GDM1 (cell line): Measurements from ENCODE around the gene PTGER3.

Experiments used
- DNase-seq: peaks from one replicate; lab custom pipeline; 2025; lab: John Stamatoyannopoulos, UW

The PTGER3 gene

DNA sequence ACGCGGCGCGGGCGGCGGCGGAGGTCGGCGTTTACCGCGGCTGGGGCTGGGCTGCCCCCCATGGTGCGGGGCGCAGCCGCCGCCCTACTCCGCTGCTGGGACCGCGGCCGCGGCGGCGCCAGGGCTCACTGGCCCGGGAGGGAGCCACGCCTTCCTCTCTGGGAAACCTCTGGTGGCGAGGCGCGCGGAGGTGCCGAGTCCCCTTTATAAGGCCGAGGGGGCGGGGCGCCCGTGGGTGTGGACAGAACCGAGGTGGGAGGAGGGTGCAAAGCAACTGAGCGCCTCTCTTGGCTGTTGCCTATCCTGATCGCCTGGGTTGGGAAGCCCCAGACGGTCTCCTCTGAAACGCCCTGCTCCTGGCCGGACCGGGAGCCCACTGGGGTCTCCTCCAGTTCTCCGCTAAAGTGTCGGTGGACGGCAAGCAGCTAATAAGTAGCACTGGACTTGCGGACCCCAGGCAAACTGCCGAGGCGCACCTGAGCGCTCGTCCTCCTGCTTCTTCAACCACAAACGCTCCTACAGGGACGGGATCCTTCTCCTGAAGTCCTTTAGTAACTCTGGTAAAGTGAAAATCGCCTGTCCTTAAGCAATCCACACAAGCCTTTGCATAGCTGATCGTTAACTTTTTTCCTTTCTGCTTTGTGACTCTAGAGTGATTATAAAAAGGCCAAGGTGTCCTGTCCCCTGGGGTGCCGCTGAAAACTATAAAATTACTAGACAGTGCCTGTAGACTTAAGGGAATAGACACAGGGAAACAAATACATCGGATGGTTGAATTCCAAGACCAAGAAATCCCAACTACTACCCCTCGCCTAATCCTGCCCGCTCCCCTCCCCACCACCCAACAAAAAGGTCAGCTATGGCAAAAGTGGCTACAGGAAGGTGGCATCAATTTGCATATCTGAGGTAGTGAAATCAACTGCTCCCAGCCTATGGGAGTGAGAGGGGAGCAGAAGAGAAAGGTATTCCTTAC lies at the start of gene PTGER3:
TSS of gene PTGER3 (minus strand) at position 182 of the 973 bp plus-strand sequence. CDS start 239 bp downstream, outside the sequence.
- DNase-seq, result no peak

DNA sequence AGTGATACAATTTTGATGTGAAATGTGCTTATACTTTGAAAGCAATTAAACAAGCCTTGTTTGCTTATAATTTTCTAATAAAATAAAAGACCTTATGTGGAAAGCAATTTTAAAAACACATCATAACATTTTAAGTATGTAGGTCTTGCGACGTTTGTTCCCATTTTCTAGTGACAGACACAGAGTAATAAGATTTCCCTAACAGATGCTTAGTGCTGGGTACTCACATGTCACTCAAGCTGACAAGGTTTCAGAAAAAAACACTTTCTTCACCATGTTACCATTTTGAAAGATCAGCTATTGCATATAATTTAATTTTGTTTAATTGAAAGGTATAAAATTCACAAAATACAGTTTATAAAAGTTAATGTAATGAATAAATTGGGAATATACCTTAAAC lies 47.3 kb upstream of the PTGER3 start:
- no peak for DNase-seq

DNA sequence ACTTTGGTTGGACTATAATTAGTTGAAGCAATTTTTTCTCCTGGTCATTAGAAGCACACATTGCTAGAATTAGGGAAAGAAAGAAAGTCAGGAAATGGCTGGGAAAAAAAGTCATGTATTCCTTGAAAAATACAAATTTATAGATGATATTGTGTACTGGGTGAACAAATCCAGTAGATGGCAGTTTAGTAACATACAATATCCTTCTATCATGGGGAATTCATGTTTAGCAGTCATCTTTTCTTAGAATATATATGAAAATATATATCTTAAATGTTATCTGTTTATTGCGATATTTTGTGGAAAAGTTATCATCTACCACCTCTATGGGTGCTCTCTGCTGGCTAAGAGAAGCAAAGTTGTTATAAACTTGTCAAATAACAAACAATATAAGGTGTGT lies 46.3 kb upstream of the PTGER3 start:
- DNase-seq, result no peak

DNA sequence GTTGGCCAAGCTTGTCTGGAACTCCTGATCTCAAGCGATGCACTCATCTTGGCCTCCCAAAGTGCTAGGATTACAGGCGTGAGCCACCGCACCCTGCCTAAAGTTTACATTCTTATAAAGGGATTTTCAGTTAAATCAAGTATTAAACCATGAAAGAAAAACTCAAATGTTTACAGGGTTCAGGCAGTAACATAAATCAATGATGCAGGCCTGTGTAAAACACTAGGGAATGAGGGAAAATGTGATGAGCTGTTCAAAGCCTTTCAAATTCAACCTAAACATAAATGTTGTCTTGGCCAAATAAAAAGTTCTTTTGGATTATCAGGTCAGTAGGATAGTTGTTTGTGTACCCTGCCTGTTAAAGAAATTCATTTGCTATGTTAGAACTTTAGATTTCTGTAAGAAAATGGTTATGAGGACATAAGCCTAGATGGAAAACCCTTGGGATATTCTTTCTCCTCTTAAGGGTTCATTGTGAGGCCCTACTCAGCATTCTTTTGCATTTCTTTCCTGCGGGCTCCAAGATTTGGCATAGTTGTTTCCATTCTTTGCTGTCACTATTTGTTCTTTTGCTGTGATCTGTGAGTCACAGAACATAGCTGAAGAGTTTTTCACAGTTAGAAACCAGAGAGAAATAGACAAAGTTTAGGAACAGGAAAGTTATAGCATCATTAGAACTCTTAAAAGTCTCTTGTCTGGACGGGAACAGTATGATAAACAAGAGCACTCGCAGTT lies 42.1 kb upstream of the PTGER3 start:
- DNase-seq, result no peak

DNA sequence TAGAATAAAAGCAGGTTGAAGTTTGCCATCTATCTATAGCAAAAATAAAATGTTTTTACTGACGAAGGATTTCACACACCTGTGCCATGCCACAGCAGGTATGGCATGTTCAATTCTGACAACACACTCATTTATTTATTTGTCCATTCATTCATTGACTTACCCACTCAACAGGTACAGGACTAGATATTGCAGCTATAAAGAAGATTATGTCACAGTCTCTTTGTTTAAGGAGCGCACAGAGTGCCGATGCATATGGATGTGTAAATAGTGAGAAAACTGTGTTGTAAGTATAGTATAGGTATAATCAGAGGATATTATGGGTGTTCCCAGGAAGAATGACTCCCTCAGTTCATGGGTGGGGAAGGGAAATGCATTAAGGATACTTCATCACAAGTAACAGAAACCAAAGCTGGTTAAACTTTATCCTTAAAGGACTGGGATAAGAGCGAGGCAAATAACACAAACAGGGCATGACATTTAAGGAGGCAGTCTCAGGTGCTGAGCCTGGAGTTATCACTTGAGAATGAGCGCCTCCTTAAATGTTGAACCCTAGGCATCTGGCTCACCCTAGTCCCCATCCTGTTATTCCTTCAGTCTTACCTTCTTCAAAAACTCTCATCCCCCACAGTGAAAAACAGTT lies 41.1 kb upstream of the PTGER3 start:
- no peak for DNase-seq

DNA sequence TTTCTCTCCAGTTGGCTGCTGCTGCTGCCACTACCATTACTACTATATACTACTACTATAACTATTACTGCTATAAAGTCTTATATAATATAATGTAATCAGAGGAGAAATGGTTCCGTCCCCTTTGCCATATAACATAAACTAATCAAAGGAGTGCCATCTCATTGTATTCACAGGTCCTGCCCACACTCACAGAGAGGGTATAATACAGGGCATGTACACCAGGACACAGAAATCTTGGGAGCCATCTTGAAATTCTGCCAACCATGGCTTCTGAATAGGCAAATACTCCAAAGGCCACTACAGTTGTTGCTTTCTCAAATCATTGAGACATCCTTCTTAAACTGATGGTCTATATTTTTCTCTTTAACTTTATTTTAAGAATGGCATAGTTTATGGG lies 40.1 kb upstream of the PTGER3 start:
- no peak for DNase-seq

DNA sequence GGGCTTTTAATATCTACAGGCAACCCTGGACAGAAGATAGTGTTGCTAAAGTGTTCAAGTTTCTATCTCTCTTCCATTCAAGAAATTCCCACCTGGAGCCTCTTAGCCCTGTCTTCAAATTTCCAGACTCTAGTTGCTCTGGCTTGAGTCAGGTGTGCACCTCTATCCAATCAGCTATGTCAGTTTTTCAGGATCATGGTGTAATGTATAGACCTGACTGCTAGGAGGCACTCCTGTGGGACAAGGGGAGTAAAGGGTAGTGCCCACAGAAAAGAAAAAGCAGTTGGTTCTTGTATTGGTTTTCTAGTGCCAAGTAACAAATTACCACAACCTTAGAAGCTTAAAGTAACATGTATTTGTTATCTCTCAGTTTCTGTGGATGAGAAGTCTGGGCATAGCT lies 39.4 kb upstream of the PTGER3 start:
- DNase-seq, result no peak

DNA sequence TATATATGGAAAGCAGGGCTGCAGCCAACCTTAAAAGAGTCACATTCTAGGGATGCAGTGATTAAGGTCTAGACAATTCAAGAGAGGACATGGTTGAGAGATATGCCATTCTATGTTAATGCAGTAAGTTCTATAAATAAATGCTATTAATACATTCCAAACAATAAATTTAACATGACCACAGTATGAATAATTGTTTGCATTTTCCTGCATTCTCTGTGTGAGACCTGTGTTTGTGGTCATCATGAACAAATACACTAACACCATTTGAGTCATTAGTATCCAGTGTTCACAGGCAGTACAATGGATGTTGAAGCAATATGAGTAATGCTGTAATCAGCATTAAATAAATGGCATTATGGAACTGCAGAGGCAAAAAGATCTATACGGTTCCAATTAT lies 38.7 kb upstream of the PTGER3 start:
- DNase-seq, result no peak

DNA sequence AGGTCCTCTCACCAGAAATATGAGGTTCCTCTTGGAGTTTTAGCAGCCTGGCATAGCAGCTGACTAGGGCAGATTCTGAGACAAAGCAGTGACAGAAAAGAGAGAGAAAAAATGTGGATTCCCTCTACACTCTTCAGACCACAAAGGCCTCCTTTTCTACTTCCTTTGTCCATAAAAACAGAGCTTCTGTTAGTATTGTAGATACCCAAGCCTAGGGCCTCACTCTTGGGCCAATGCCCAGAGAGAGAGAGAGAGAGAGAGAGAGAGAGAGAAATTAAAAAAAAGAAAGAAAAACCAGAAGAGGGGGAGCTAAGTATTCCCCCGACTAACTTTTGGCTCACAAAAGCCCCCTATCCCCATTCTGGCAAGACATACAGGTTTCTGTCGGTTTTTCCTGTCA lies 35.7 kb upstream of the PTGER3 start:
- no peak for DNase-seq

DNA sequence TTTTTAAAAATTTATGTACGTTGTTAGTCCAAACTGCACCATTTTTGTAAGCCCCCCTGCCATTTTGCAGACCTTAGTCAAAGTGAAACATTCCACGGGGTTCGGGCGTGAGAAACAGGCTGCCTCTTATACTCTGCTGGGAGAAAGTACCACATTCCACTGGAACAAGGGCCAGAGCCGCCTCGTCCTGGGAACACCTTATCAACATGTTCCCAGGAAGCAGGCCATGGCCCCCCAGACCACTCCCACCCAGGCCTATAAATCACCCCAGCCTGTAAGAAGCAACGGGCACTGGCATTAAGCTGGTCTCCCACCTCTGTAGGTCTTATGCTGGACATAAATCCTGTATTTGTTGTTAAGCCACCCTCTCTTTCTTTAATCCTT lies 34.1 kb upstream of the PTGER3 start:
- no peak for DNase-seq

DNA sequence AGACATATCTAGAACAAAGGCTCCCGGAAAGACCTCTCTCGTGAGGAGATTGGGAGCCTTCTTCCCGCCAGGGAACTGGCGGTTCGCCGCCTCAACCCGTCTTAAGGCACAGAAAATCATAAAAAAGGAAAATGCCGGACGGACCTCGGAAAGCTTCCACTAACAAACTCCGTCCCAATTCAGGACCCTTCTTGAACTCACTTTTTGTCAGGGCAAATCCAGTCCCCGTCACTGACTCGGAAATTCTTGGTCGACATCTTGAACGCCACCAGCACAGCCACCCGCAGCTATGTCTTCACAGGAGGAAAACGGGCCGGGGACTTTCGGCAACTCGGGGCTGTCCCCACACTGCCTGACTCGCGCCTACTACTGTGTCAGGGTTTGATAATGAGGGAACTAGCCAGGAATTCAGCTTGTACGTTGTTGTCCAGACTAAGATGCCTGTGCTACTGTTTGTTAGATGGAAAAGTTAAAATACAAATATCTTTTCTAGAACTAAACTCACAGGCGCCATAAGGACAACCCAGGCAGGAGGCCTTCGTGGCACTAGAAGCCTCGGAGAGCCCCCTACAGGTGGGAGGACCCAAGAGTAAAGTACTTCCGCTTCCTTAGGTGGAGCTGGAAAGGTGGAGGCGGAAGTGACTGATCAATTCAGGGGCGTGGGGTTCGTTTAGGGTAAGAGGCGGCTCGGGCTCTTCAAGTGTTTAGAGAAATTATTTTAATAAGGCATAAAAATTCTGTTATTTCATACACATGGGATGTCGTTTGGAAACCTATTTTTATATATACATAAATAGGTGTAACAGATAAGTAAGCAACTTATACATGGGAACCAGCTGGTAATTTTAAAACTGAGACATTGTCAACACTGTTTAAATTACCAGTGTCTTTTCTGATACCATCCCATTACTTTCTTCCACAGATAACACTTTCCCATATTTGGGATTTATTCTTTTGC lies 33.4 kb upstream of the PTGER3 start, which contains the start of gene ZRANB2:
TSS of gene ZRANB2 (minus strand) at position 297 of the 958 bp plus-strand sequence. CDS start at position 257, 40 bp downstream.
- peak; percentile 90 for DNase-seq

DNA sequence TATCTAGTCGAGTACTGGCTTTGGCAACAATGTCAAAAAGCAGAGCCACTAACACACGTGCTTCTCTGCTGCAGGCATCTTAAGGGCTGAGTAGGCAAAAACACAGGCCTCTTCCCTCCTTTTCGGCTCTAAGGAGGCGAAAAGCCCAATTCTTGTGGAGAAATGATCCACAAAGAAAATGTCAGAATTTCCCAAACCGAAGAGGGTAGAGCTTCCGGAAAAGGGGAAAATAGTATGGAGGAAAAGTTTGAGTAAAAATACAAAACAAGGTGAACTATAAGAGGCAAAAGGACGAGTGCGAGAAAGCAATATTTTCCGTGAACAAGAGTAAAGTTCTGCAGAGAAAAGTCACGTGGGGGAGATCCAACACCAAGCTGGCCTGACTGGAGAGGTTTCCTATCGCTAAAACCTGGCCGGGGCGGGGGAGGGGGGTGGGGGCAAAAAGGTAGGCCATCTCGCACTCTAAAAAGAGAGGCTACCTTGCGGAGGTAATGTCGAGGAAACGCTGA lies 32.7 kb upstream of the PTGER3 start:
- DNase-seq, result no peak

DNA sequence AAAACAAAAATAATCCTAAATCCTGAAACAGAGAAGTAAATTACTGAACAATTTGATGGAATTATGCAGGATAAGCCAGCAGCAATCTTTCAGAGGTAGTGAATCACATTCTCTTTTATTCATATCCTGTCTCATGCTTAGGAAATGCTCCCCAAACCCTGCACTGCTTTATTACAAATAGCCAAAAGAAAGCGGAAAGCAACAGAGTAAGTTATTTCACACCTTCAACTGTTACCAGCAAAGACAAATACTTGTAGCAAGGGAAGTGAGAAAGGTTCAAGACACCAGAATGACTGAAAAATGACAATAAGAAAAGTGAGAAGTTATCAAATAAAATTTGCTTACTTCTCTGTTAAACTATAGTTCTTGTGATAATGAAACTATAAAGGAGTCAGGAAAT lies 27.1 kb upstream of the PTGER3 start:
- no peak for DNase-seq

DNA sequence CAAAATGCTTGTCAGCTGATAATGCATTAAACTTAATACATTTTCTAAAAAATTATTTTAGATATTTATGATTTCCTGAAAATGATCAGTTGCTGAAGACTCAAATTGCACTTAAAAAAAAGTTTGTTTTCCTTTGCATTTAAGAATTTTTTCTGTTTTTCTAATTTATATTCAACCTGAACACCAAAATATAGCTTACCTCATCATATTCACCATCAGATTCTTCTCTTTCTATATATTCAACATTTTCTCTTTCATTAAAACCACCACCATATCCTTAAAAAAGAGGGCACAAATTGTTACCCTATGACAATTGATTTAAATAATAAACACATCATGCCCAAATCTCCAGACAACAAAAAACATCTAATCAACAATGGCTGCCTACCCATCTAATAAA lies 24.7 kb upstream of the PTGER3 start:
- DNase-seq, result no peak

DNA sequence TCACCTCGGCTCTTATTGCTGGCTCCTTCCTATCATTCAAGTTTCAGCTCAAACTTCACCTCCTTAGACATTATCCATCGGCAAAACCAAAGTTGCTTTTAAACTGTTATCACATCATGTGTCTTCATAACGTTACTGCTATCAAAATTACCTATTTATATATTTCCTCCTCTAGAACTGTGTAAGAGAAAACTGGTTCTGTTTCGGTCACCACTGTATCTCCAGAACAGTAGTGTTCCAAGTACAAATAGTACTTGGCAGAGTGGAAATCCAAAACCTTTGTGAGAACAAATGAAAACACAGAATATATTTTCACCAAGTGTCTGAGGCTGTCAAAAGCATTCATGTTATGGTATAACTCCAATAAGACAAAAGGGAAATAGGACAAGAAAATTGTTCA lies 24.1 kb upstream of the PTGER3 start:
- DNase-seq, result no peak

DNA sequence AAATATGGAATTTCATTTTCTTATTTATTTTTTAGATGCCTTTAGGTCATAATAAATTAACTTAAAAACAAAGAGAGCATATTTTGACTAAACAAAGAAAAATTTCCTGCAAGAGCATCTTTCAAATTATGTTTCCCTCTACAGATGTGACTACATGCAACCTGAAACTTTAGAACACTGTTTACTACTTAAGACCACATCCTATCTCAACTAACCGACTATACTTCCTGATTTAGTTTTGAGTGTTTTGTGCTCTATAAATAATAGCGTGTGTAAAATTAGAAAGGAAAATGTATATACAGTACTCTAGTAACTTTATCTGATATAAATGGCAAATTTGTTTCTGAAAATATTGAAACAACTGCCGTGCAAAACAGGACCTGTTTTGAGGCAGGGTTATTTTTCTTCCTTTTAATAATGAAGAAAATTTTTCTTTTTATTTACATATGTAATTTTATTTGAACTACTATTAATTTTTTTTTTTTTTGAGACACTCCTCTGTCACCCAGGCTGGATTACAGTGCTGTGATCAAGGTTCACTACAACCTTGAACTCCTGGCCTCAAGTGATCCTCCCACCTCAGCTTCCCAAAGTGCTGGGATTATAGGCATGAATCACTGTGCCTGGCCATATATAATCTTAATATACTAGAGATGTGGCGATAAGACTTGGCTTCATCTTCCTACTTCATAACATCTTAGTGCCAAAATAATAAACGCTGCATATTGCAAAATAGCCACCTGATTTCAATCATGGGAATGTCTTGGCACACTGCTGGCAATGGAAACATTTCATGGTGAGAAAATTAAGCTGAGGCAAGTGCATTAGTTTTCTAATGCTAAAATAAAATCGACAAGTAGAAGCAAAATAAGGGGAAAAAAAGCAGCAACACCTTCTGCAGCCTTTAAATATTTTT lies 21.0 kb upstream of the PTGER3 start:
- DNase-seq, result no peak

DNA sequence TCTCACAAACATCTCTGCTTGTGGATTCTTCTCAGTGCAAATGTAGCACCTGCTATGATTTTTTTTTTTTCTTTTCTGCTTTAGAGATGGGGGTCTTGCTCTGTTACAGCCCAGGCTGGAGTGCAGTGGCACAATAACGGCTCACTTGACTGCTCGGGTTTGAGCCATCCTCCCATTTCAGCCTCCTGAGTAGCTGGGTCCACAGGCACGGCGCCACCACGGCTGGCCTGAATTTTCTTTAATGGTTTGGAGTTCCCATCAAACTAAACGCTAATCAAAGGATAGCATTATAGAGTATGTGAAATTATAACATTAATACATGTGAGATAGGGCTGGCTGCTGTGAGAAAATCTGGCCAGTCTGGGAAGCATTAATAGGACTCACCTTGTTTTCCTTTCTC lies 7.2 kb upstream of the PTGER3 start:
- DNase-seq, result no peak

DNA sequence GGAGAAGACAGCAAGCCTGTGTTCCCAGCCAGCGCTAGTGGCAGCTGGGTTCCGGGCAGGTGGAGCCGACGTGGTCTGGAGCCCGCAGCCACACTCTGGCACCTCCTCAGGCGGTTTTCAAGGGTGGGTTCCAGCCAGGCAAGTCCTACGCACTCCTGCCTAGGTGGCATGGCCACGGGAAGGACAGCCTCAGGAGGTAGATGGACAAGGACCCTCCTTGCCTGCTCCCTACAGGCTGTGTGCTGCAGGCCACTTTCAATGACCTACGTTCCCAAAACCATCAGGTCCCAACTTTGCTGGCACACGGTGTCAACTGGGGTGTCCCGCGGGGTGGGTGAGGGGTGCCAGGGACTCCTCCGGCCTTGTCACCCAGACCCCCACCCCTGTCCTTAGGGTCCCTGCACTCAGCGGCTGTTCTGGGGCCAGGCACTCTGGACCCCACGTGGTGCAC lies 6.7 kb upstream of the PTGER3 start:
- no peak for DNase-seq

DNA sequence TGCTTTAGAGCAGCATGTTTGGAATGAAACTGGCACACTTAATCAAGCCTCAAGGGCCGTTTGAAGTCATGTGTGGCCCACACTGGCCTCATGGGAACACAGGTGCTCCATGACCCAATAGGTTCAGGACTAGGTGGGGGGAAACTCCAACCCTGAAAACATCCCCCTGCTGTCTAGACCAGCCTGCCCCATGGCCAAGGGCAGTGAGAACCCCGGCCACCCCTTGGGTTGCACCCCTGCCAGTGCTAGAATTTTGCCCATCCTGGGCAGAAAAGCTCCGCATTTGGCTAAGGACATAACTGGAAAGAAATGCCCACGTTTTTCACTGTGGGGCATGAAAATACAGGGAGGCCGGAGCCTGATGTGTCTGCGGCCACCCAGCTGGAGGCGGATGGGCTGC lies 6.1 kb upstream of the PTGER3 start:
- no peak for DNase-seq

DNA sequence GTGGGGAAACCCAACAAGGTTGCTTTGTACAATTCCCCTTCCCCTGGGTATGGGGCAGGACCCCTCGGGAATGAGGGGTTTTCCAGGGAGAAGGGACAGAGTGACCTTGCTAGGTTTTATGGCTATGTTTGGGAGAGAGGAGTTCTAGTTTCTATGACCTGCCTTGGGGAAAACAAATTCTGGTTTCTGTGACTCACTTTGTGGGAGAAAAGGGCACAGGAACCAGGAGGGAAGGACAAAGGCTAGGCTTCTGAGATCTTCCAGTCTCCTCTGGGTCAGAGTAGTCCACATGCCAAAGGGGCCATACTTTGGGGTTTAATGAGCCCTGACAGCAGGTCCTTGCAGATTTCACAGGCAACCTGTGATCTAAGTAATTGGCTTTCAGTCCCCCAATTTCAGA lies 5.5 kb upstream of the PTGER3 start:
- no peak for DNase-seq
